HS-5 (cell line): ENCODE results near the gene NFE2.
"Not testable (repeated sequence)": the region's sequence is repeated elsewhere in the genome, so short reads cannot be mapped to it uniquely, and the experiment has no call there.

Experiments
- DNase-seq: peaks from one replicate; pipeline ENCODE4 v3.0.0-alpha.2; 2012; ENCODE audit warnings: low read depth

The NFE2 gene

DNA sequence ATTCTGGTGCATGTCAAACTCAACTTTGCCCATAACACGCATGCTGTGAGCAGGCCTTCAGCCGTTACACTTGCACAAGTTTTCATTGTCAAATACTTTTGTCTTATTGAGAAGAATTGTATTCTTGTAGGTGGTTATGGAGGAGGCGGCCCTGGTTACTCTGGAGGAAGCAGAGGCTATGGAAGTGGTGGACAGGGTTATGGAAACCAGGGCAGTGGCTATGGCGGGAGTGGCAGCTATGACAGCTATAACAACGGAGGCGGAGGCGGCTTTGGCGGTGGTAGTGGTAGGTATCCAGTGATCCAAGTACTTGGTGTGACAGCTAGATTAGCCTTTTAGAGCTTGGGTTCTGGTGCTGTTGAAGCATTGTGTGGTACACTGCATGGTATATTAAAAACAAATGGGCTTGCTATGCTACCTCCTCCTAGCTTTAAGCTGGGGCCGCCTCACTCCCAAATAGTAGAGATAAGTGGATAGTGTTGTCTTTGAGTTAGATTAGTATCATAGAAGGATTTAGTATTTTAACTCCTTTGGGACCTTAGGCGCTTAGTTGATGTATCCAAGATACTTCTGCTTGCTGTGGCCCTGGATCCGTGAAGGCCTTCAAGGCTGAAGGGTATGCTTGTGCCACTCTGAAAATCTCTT is 17.7 kb downstream of the NFE2 start:
- no peak for DNase-seq

DNA sequence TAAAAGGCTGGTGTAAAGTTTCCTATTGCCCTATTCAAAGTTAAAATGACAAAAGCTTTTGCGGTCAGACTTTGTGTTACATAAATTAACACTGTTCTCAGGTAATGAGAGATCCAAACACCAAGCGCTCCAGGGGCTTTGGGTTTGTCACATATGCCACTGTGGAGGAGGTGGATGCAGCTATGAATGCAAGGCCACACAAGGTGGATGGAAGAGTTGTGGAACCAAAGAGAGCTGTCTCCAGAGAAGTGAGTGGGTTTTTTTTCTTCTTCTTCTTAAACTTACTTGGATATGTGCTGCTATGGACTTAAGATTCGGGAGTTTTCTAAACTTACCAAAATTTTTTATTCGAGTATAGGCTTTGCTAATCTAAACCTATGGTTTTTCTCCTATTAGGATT is 19.1 kb downstream of the NFE2 start:
- not testable (repeated sequence) for DNase-seq

DNA sequence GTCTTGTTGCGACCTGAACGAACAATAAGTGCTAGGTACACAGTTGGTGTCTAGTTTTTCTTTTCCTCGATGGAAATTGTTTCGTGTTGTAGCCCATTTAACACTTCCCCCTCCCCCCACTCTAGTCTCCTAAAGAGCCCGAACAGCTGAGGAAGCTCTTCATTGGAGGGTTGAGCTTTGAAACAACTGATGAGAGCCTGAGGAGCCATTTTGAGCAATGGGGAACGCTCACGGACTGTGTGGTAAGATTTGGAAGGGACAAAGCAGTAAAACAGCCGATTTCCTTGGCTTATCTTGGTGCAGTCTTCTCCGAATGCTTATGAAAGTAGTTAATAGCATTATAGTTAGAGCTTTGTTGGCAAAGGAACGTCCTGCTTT is 19.6 kb downstream of the NFE2 start:
- not testable (repeated sequence) for DNase-seq

DNA sequence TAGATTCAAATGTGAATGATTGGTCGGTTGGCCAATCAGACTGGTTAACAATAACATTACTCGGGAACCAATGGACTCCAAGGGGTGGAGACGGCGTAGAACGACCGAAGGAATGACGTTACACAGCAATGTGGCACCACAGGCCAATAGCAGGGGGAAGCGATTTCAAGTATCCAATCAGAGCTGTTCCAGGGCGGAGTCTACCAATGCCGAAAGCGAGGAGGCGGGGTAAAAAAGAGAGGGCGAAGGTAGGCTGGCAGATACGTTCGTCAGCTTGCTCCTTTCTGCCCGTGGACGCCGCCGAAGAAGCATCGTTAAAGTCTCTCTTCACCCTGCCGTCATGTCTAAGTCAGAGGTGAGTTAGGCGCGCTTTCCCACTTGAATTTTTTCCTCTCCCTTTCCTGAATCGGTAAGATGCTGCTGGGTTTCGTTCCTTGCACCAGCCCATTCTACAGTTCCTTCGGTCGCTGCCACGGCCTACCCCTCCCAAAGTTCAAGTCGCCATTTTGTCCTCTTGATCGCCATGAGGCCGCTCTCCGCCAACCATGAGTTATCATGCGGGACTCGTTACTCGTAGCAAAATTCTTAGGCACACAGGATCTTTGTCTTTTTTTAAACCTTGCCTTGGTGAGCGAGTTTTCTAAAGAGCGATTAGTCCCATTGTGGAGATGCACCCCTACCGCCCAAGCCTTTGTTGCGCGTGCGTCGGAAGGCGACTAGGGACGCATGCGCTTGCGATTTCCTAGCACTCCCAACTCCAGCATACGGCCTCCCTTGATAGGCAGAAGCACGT is 20.2 kb downstream of the NFE2 start, which contains the start of gene HNRNPA1:
HNRNPA1 (plus strand) TSS at position 259 of the 793 bp plus-strand sequence; CDS start at position 341, 82 bp downstream.
- no peak for DNase-seq

DNA sequence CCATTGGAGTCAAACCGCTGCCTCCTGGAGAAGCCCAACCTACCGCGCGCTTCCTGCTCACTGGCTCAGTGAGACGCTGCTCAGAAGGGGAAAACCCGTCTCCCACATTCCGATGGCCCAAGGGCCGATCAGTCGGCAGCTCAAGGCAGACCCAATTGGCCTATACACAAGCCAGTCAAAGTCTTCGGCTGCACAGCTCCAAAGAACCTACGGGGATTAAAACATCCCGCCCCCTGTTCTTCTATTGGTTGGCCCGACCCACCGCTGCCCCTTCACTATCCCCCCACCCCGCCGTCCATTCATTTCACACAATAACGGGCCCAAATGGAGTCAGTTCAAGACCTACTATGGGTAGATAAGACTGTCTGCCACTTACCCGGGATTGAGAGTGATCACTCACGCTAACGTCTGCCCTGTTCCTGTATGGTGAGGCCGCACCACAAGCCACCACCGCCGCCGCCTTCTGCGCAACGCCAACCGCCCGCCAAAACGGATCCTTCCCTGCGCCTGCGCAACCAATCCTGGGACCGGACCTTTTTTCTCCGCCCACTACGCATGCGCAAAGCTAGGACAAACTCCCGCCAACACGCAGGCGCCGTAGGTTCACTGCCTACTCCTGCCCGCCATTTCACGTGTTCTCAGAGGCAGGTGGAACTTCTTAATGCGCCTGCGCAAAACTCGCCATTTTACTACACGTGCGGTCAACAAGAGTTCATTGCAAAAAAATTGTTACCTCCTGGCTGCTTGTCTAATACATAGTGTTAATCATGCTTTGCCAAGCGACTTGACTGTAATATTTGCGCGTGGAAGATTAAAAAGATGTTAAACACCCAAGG is 21.0 kb downstream of the NFE2 start, which contains the start of gene CBX5:
CBX5 (minus strand) TSS at position 491 of the 836 bp plus-strand sequence. CDS start 22,472 bp downstream, outside the sequence.
- peak; percentile 100 for DNase-seq

DNA sequence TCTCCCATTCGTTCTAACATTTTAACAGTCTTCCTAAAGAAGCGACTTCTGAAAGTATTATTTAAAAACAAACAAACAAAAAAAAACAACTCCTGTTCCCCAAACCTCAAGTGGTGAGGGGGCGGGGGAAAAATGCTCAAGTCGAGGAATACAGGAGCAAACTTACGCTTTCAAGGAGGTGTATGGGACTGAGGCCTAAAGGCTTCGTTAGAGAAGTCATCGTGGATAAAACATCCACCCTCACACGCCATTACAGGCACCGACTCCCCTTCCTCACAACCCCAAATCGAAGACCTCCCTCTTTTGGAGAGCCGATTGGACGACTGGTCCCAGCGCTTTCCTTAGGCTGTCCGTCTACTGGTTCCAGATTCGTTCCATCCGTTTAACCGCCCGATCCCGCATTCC is 21.6 kb downstream of the NFE2 start:
- DNase-seq, result no peak

DNA sequence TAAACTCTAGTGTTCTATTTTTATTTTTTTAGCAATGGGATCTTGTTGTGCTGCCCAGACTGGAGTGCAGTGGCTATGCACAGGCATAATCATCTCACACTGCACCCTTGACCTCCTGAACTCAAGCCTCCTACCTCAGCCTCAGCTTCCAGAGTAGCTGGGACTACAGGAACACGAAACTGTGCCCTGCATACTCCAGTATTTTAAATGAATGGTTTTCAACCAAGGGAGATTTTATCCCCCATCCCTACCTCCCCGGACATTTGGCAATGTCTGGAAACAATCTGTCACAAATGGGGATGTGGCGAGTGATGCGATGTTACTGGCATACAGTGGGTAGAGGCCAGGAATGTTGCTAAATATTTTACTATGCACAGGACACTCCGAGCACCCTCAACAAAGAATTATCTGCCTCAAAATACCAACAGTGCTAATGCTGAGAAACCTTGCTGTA is 23.0 kb downstream of the NFE2 start:
- DNase-seq, result no peak

DNA sequence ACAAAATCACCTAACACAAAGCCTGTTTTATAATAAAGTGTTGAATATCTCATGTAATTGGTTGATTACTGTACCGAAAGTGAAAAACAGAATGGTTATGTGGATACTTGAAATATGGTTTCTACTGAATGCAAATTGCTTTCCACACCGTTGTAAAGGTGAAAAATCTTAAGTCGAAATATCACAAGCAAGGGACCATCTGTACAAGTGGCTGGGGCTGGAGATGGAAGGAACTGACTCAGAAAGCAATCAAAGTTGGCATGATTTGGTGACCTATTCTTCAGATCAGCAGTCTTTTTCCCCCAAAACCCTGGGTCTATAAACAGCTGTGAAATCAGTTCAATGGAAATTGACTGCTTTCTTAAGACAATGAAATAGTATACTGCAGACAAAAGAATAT is 24.4 kb downstream of the NFE2 start:
- DNase-seq, result no peak

DNA sequence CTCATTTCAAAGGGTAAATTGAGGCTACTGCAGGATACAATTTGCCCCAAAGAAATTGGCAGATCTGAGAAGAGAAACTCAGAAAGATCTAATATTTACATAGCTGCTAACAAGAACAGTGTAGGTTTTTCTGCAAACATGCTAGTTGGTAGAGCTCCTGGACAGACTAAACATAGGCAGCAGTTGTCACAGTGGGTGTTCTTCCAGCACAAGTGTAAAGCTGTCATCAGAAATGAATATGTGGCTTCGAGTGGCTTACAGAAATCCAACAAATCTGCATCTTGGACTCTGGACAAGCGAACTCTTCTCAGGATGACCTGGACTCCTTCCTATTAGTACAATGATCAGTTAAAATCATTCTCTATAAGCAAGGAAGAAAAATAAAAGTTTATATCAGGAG is 26.8 kb downstream of the NFE2 start:
- no peak for DNase-seq

DNA sequence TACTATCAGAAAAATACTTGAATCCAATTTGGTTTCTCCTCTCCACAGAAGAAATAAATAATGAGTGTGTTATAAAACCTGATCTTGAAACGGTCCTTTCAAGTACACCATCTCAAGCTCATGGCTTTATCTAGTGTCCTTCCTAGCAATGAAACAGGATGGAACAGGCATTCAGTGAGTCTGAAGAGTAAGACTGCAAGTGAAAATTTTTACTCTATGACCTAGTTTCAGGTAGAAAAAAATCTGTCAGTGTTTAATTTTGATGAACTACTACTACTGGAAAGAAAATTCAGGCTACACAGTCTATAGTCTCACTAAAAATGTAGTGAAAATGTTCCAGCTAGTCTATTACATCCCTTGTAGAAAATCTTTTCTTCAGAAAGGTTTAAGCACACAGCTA is 28.6 kb downstream of the NFE2 start:
- DNase-seq, result no peak

DNA sequence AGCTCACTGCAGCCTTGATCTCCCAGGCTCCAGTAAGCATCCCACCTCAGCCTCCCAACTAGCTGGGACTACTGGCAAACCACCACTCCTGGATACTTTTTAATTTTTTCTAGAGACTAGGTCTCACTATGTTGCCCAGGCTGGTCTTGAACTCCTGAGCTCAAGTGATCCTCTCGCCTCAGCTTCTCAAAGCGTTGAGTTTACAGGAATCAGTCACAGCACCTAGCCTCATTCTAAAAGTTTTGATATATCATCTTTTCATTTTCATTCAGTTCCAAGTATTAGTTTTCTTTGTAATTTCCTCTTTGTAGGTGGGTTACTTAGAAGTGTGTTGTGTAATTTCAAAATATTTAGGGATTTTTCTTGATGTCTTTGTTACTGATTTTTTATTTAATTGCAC is 30.5 kb downstream of the NFE2 start:
- DNase-seq, result no peak

DNA sequence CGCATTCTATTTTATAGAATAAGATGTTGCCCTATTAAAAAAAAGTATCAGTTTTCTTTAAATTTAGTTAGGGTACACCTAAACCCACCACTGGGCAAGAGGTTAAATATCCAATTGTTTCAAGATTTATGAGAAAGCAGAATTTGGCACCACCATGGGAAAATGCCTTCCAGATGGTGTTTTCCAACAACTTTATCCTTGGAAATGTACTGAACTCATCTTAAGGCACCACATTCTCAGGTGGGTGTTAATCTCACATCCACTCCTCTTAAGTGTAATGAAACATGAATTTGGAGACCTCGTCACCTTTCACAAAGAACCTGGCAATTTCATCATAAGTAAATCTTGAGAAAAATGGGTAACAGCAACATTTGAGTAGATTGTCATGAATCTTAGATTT is 34.0 kb downstream of the NFE2 start:
- DNase-seq, result no peak

DNA sequence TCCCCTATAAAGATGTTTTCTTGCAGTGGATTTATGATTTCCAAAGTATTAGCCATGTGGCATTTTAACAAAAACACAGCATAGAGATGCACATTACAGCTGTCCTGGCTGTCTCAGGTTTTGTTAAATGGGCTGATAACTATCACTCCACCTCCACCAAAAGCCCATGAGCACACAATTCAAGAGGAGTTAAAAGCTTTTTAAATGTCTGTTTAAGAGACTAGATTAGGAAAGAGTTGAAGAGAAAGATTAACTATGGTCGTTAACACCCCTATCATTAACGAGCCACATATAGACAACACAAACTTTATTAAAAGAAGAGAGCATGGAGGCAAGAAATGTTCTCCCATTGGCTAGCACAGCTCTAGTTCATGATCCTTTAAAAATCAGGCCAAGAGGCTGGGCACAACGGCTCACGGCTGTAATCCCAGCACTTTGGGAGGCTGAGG is 35.4 kb downstream of the NFE2 start:
- no peak for DNase-seq

DNA sequence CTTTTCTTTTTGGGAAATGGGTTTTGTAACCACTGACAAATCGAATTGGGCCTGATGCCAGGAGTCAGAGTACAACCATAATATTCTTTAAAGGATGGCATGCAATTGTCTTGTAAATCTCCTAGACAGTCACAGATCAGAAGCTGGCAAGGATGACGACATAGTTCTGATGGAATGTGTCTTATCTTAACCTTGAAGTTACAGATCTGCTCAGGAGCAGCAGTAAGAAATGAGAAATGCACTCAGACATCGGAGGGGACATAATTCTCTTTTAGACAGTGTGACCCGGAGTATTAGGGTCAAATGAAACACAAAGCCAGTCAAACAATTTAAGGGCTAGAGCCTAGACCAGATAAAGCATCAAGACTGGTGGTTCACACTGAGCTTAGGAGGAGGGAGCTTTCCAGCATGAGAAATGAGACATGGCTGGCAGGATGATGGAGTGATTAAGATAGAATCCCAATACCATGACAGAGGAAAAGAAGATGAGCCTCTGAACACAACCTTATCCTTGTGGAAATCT is 38.4 kb downstream of the NFE2 start:
- DNase-seq, result peak; percentile 79

DNA sequence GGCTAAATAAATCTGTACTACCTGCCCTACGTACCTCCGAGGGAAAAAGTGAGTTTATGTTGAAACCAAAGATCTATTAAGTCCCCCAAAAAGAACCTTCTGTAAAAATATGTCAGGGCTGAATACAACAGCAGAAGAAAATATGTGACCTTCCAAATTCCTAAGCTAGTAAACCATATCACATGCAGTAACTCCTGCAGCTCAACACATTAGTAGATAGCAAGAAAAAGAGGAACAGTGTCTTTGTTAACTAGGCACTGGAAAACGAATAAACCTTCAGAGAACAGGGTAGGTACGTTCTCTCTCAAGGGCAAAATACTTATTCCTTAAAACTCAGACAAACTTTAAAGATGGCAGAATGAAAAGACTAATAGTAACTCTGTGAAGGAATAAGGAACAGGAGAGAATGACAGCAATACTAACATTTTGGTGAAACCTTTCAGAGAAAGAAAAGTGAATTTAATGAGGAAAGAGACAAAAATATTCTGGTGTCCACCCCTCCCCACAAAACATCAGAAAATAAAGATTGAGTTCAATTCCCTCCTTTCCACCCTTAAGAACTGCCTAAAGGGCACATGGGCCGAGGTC is 38.9 kb downstream of the NFE2 start:
- DNase-seq, result no peak

DNA sequence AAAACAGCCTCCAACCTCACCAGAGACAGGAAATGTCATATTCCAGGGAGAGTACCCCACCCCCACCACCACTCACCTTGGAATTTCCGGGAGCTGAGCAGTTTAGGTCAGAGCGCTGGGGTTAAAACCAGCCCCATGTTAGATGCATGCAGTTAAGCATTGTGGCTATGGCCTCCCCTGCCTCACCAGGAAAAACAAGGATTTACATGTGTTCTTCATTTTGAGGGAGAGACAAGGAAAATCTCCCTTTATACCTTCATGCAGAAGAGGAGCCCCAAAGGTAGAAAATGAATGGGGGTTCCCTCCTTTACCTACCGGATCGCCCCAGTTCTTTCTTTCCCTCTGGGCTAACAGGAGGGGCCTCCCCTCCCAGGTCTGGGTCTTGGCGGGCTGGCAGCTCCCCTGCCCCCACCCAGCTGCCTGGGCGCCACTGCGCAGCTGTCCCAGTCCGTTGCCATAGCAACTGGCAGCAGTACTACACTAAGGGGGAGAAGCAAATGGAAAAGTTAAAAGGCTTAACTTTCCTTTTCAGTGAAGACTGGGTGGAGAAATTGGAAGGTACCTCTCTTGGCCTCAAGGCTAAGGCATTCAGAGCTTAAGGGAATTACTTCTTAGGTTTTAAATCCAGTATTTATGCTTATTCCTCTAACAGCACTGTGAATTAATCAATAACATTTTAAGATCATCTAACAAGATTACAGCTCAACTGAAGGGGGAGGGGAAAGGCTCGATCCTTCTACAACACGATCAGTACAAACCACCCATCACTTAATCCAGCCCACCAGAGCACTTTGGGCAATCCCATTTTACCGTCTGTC is 41.4 kb downstream of the NFE2 start:
- peak; percentile 74 for DNase-seq

DNA sequence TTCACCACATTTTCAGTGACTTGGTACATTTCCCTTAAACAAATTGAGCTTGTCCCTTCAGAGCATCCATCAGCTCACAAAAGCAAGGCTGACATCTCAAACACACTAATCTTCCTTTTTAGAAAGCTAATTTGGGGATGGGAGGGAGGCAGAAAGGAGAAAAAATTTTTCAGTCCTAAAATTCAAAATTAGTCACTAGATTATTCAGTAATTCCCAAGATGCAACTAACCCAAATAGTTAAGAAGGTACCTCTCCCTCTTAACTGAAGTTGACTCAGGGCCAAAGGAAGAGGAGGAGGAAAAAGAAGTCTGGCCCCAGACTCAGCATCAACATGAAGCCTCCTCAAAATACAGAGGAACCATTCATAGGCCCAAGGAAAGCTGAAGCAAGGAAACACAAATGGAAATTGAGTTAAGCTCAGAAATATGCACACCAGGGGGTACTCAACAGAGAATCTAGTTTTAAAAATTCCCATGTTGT is 42.6 kb downstream of the NFE2 start:
- no peak for DNase-seq

DNA sequence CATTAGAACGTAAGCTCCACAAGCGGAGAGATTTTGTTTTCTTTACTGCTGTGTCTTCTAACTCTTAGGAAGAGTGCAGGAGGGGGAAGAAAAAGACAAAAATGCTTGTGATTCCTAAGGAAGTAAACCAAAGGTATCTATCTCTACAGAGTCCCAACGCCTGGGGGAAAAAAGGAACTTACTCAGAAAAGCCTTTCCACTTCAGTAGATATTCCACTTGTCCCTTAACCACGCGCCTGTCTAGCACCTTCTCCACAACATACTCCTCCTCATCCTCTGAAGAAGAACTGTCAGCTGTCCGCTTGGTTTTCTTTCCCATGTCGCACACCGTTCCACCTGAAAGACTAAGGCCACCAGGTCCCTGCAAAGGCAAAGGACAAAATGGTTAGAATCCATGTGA is 43.5 kb downstream of the NFE2 start:
- no peak for DNase-seq

DNA sequence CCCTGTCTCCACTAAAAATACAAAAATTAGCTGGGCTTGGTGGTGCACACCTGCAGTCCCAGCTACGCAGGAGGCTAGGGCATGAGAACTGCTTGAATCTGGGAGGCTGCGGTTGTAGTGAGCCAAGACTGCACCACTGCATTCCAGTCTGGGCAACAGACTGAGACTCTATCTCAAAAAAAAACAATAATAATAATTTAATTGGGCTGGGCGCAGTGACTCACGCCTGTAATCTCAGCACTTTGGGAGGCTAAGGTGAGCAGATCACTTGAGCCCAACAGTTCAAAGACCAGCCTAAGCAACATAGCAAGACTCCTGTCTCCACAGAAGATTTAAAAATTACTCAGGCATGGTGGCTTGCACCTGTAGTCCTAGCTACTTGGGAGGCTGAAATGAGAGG is 47.6 kb downstream of the NFE2 start:
- no peak for DNase-seq

DNA sequence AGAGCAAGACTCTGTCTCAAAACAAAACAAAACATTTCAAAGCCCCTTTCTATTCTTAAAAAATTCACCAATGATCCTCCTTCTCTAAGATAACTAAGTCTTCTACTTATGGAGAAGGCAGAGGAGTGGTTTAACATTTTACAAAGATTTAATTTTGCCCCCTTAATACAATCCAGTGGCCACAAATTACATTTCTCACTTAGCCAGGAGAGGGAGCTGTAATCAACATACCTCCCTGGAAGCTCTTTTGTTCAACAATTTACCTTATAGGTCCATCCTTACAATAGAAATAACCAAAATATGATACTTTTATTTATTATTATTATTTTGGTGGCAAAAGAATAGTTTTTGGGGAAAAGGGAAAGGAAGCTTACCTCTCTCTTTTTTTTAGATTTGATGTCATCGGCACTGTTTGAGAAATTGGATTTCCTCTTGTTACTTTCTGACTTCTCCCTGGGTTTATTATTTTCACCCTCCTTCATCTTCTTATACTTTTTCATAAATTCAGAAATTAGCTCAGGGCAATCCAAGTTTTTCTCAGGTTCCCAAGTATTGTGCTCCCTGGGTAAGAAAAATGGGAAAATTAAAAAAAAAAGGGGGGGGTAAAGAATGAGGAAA is 49.0 kb downstream of the NFE2 start:
- DNase-seq, result no peak
